ENCODE data around the gene GPR141.

The GPR141 gene

DNA sequence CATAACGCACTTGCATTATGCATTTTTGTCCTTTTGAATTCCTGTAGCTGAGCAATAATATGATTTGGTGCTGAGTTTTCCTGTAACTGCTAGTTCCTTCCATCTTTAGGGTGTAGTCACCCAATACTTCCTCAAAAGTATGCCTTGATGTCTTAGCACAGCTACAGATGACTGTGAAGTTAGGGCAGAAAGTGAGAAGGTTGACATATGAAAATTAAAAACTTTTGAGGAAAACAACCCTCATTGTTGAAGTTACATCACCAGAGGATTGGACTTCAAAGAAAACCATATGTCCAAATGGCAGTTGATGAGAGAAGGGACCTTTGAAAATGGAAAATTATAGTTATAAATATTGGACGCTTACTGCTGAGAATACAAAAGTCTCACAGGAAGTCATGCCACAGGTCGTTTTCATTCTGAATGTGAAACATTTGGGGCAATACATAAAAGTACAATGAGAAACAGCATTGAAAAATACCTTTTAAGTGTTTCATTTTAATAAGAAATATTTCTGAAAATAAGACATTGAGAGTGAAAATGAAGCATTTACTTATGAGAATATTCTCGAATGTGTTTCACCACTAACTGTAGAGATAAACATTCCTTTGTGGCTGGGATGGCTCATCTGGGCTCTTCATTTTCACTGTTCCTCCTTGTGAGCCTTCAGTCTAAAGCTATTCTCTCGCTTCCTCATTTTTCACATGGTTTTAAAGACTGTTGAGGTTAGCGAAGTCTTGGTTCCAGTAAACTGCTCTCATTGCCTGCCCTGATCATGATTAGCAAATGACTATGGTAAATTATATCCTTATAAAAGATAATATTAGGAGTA lies 103.4 kb downstream of the GPR141 start:
- TF ChIP-seq CTCF (conservative IDR thresholded peaks at IDR 0.05): no peak
- no peak overlapping the region for H3K27ac ChIP-seq
